ENCODE data around the gene LYST.

Gene LYST

GRCh38 chr1:235735621-235736020 is 131.1 kb downstream of the LYST start:
- H3K4me1 Mint-ChIP-seq (ENCODE audit: low read depth) = peaks cover 10% of the 10 kb centered on the region
- no peak overlapping the region for H3K4me3 Mint-ChIP-seq
- no peaks in the 10 kb centered on the region for H3K27me3 Mint-ChIP-seq
- peaks cover 60% of the 10 kb centered on the region for H3K36me3 Mint-ChIP-seq (ENCODE audit: low read depth)
- H3K9me3 Mint-ChIP-seq = no peaks in the 10 kb centered on the region
- H3K27ac Mint-ChIP-seq = no peak overlapping the region
- no peak for DNase-seq

- DNase-seq = no peak
- H3K4me3 Mint-ChIP-seq = no peak overlapping the region
- H3K27ac Mint-ChIP-seq = no peak overlapping the region
- peaks cover 52% of the 10 kb centered on the region for H3K36me3 Mint-ChIP-seq (ENCODE audit: low read depth)
- H3K4me1 Mint-ChIP-seq (ENCODE audit: low read depth) = peaks cover 10% of the 10 kb centered on the region
- H3K27me3 Mint-ChIP-seq = no peaks in the 10 kb centered on the region
- H3K9me3 Mint-ChIP-seq = no peaks in the 10 kb centered on the region
Observed at GRCh38 chr1:235734335-235734734, 132.4 kb downstream of the LYST start.

GRCh38 chr1:235730007-235730406 is 136.7 kb downstream of the LYST start:
- no peaks in the 10 kb centered on the region for H3K27me3 Mint-ChIP-seq
- no peak overlapping the region for H3K27ac Mint-ChIP-seq
- no peak for DNase-seq
- H3K36me3 Mint-ChIP-seq (ENCODE audit: low read depth) = peaks cover 49% of the 10 kb centered on the region
- H3K4me3 Mint-ChIP-seq = no peak overlapping the region
- H3K4me1 Mint-ChIP-seq (ENCODE audit: low read depth) = peaks cover 3% of the 10 kb centered on the region
- H3K9me3 Mint-ChIP-seq = no peaks in the 10 kb centered on the region

GRCh38 chr1:235726557-235726956 is 140.1 kb downstream of the LYST start:
- Mint-ChIP-seq H3K9me3 (no peaks in the 10 kb centered on the region), H3K36me3 (ENCODE audit: low read depth) (peaks cover 43% of the 10 kb centered on the region), H3K4me3 (no peak overlapping the region), H3K27ac (no peak overlapping the region), H3K4me1 (ENCODE audit: low read depth) (no peaks in the 10 kb centered on the region), H3K27me3 (no peaks in the 10 kb centered on the region)
- DNase-seq = no peak

- Mint-ChIP-seq H3K27ac (peak overlapping the region; percentile 42), H3K4me3 (no peak overlapping the region), H3K4me1 (ENCODE audit: low read depth) (no peaks in the 10 kb centered on the region), H3K27me3 (no peaks in the 10 kb centered on the region), H3K36me3 (ENCODE audit: low read depth) (peaks cover 37% of the 10 kb centered on the region), H3K9me3 (no peaks in the 10 kb centered on the region)
- DNase-seq = no peak
Observed at GRCh38 chr1:235725434-235725833, 141.3 kb downstream of the LYST start.

- DNase-seq = no peak
- Mint-ChIP-seq H3K9me3 (no peaks in the 10 kb centered on the region), H3K4me1 (ENCODE audit: low read depth) (no peaks in the 10 kb centered on the region), H3K36me3 (ENCODE audit: low read depth) (peaks cover 38% of the 10 kb centered on the region), H3K4me3 (no peak overlapping the region), H3K27ac (no peak overlapping the region), H3K27me3 (no peaks in the 10 kb centered on the region)
Observed at GRCh38 chr1:235724730-235725129, 142.0 kb downstream of the LYST start.

GRCh38 chr1:235722858-235723257 is 143.8 kb downstream of the LYST start:
- H3K36me3 Mint-ChIP-seq (ENCODE audit: low read depth) = peaks cover 37% of the 10 kb centered on the region
- H3K9me3 Mint-ChIP-seq = no peaks in the 10 kb centered on the region
- H3K27me3 Mint-ChIP-seq = no peaks in the 10 kb centered on the region
- no peak overlapping the region for H3K4me3 Mint-ChIP-seq
- no peak for DNase-seq
- H3K4me1 Mint-ChIP-seq (ENCODE audit: low read depth) = no peaks in the 10 kb centered on the region
- no peak overlapping the region for H3K27ac Mint-ChIP-seq

- DNase-seq = no peak
- H3K27me3 Mint-ChIP-seq = no peaks in the 10 kb centered on the region
- H3K9me3 Mint-ChIP-seq = no peaks in the 10 kb centered on the region
- peaks cover 41% of the 10 kb centered on the region for H3K36me3 Mint-ChIP-seq (ENCODE audit: low read depth)
- H3K4me1 Mint-ChIP-seq (ENCODE audit: low read depth) = no peaks in the 10 kb centered on the region
- H3K4me3 Mint-ChIP-seq = no peak overlapping the region
- no peak overlapping the region for H3K27ac Mint-ChIP-seq
Observed at GRCh38 chr1:235721982-235722381, 144.7 kb downstream of the LYST start.

- Mint-ChIP-seq H3K4me1 (ENCODE audit: low read depth) (no peaks in the 10 kb centered on the region), H3K36me3 (ENCODE audit: low read depth) (peaks cover 40% of the 10 kb centered on the region), H3K4me3 (no peak overlapping the region), H3K27ac (no peak overlapping the region), H3K27me3 (no peaks in the 10 kb centered on the region), H3K9me3 (no peaks in the 10 kb centered on the region)
- DNase-seq = no peak
Observed at GRCh38 chr1:235720544-235720943, 146.2 kb downstream of the LYST start.

GRCh38 chr1:235714205-235714897 is 152.4 kb downstream of the LYST start:
- no peaks in the 10 kb centered on the region for H3K27me3 Mint-ChIP-seq
- no peak overlapping the region for H3K27ac Mint-ChIP-seq
- no peaks in the 10 kb centered on the region for H3K4me1 Mint-ChIP-seq (ENCODE audit: low read depth)
- H3K9me3 Mint-ChIP-seq = no peaks in the 10 kb centered on the region
- H3K4me3 Mint-ChIP-seq = no peak overlapping the region
- DNase-seq = no peak
- peaks cover 72% of the 10 kb centered on the region for H3K36me3 Mint-ChIP-seq (ENCODE audit: low read depth)

GRCh38 chr1:235712812-235713211 is 153.9 kb downstream of the LYST start:
- peaks cover 76% of the 10 kb centered on the region for H3K36me3 Mint-ChIP-seq (ENCODE audit: low read depth)
- no peaks in the 10 kb centered on the region for H3K27me3 Mint-ChIP-seq
- H3K27ac Mint-ChIP-seq = no peak overlapping the region
- no peak for DNase-seq
- H3K4me1 Mint-ChIP-seq (ENCODE audit: low read depth) = peaks cover 10% of the 10 kb centered on the region
- no peak overlapping the region for H3K4me3 Mint-ChIP-seq
- no peaks in the 10 kb centered on the region for H3K9me3 Mint-ChIP-seq

GRCh38 chr1:235710687-235711086 is 156.0 kb downstream of the LYST start:
- no peak overlapping the region for H3K4me3 Mint-ChIP-seq
- no peak for DNase-seq
- no peak overlapping the region for H3K27ac Mint-ChIP-seq
- H3K36me3 Mint-ChIP-seq (ENCODE audit: low read depth) = peaks cover 78% of the 10 kb centered on the region
- no peaks in the 10 kb centered on the region for H3K27me3 Mint-ChIP-seq
- no peaks in the 10 kb centered on the region for H3K9me3 Mint-ChIP-seq
- H3K4me1 Mint-ChIP-seq (ENCODE audit: low read depth) = peaks cover 10% of the 10 kb centered on the region

- no peak overlapping the region for H3K27ac Mint-ChIP-seq
- peaks cover 73% of the 10 kb centered on the region for H3K36me3 Mint-ChIP-seq (ENCODE audit: low read depth)
- no peaks in the 10 kb centered on the region for H3K27me3 Mint-ChIP-seq
- no peak for DNase-seq
- H3K9me3 Mint-ChIP-seq = no peaks in the 10 kb centered on the region
- peaks cover 10% of the 10 kb centered on the region for H3K4me1 Mint-ChIP-seq (ENCODE audit: low read depth)
- H3K4me3 Mint-ChIP-seq = no peak overlapping the region
Observed at GRCh38 chr1:235709018-235709417, 157.7 kb downstream of the LYST start.

GRCh38 chr1:235708390-235708962 is 158.2 kb downstream of the LYST start:
- H3K27ac Mint-ChIP-seq = peak overlapping the region; percentile 42
- H3K9me3 Mint-ChIP-seq = no peaks in the 10 kb centered on the region
- peaks cover 74% of the 10 kb centered on the region for H3K36me3 Mint-ChIP-seq (ENCODE audit: low read depth)
- DNase-seq = no peak
- H3K27me3 Mint-ChIP-seq = no peaks in the 10 kb centered on the region
- H3K4me1 Mint-ChIP-seq (ENCODE audit: low read depth) = peaks cover 10% of the 10 kb centered on the region
- no peak overlapping the region for H3K4me3 Mint-ChIP-seq

- no peak overlapping the region for H3K27ac Mint-ChIP-seq
- H3K27me3 Mint-ChIP-seq = no peaks in the 10 kb centered on the region
- DNase-seq = no peak
- H3K9me3 Mint-ChIP-seq = no peaks in the 10 kb centered on the region
- peaks cover 86% of the 10 kb centered on the region for H3K36me3 Mint-ChIP-seq (ENCODE audit: low read depth)
- H3K4me1 Mint-ChIP-seq (ENCODE audit: low read depth) = peaks cover 10% of the 10 kb centered on the region
- no peak overlapping the region for H3K4me3 Mint-ChIP-seq
Observed at GRCh38 chr1:235703506-235703905, 163.2 kb downstream of the LYST start.
